Ovary (tissue), 3 donors: ENCODE data around the gene CNP.

Experiments used
- EP300 ChIP-seq: sonication (generic); formaldehyde crosslinking; IDR thresholded peaks from one replicate; pipeline ENCODE4 v1.6.1; 2017; ENCODE audit warnings: antibody characterized with exemption
- POLR2A ChIP-seq: fragments of 450-650 bp; IDR thresholded peaks from one replicate; pipeline ENCODE4 v1.6.1; 2017; ENCODE audit warnings: antibody characterized with exemption, mild to moderate bottlenecking, moderate library complexity
- TF ChIP-seq, protein P1 (sequence below), 3 donors: fragments of 450-650 bp in 2 of 3; fragments of 200-600 bp in 1 of 3; IDR thresholded peaks; one replicate each; pipeline versions ENCODE4 v1.5.1 to v1.8.0; 2016 to 2022; ENCODE audit warnings: antibody characterized with exemption in 3 of 3, mild to moderate bottlenecking in 1 of 3
- donor health status: DM: no; HTN: no; CAD: no.

DNA sequence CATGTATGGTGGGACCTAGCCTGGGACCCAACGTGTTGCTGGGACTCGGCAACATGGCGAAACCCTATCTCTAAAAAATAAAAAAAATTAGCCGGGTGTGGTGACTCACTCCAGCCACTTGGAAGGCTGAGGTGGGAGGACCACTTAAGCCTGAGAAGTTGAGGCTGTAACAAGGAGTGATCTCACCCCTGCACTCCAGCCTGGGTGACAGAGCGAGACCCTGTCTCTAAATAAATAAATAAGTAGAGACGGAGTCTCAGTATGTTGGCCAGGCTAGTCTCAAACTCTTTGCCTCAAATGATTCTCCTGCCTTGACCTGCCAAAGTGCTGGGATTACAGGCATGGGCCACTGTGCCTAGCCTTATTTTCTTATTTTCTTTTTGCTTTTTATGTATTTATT lies 10.1 kb upstream of the CNP start:
- TF ChIP-seq, protein P1, sequence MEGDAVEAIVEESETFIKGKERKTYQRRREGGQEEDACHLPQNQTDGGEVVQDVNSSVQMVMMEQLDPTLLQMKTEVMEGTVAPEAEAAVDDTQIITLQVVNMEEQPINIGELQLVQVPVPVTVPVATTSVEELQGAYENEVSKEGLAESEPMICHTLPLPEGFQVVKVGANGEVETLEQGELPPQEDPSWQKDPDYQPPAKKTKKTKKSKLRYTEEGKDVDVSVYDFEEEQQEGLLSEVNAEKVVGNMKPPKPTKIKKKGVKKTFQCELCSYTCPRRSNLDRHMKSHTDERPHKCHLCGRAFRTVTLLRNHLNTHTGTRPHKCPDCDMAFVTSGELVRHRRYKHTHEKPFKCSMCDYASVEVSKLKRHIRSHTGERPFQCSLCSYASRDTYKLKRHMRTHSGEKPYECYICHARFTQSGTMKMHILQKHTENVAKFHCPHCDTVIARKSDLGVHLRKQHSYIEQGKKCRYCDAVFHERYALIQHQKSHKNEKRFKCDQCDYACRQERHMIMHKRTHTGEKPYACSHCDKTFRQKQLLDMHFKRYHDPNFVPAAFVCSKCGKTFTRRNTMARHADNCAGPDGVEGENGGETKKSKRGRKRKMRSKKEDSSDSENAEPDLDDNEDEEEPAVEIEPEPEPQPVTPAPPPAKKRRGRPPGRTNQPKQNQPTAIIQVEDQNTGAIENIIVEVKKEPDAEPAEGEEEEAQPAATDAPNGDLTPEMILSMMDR (IDR thresholded peaks at IDR 0.05) = no peak
- TF ChIP-seq POLR2A (no peak), EP300 (no peak)
